ENCODE data around the gene DOCK2. TPM values are rescaled to one million over a fixed set of nuclear protein-coding genes. Genes with fewer than 3 reads are reported as not detected.
"Not testable (repeated sequence)": the region's sequence is repeated elsewhere in the genome, so short reads cannot be mapped to it uniquely, and the experiment has no call there.

The DOCK2 gene
- total RNA-seq, 1 donor from 2014 or later: 6.3 TPM

- intact Hi-C loops (cut with DNase I): no loop called here
- ATAC-seq (ENCODE audit: poor library complexity) (no peak), DNase-seq (no peak)
Measured at GRCh38 chr5:169828385-169828784, 191.3 kb downstream of the DOCK2 start.

DNA sequence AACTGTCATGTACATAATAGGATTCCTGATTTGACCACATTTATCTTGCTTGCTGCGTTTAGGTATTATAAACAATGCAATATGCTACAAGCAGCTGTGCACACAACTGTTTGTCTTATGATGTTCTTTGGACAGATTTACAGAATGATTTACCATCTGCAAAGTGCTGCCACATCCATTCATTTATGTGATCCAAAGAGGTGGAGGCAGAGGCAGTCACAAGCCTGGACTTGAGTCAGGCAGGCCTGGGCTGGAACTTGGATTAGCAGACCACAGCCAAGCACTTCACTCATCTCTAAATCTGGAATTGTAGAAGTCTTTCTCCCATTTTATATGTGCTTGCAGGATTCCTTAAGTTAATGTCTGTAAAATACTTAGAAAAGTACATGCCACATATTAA is 194.3 kb downstream of the DOCK2 start:
- ATAC-seq (ENCODE audit: poor library complexity) (no peak), DNase-seq (no peak)
- intact Hi-C loops (cut with DNase I): no loop called here

DNA sequence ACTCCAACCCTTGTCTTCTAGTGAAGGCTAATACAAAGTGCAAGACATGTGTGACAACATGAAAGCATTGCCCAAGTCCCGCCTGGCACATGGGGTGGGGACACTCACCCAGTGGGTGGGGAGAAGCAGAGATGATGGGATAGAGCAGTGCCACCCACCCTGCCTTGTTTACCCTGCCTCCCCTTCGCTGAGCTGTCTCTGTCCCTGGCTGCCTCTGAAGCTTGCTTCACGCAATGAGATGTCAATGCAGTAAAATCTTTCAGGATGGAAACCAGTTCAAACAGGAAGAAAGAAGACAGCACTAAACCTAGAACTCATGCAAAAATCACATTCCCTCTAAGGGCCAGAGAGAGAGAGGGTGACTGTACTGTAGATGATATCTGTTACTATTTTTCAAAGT is 195.2 kb downstream of the DOCK2 start:
- no peak for ATAC-seq (ENCODE audit: poor library complexity)

GRCh38 chr5:169832845-169833244 is 195.8 kb downstream of the DOCK2 start:
- intact Hi-C loops (cut with DNase I): no loop called here
- ATAC-seq (ENCODE audit: poor library complexity) (no peak), DNase-seq (no peak)

More for the DNA sequence above, 195.2 kb downstream of the DOCK2 start:
- no peak for DNase-seq
- intact Hi-C loops (cut with DNase I): no loop called here

- DNase-seq; intact Hi-C loops (cut with DNase I); ATAC-seq (ENCODE audit: poor library complexity): not testable (repeated sequence)
Measured at GRCh38 chr5:169833681-169834292, 196.7 kb downstream of the DOCK2 start.

DNA sequence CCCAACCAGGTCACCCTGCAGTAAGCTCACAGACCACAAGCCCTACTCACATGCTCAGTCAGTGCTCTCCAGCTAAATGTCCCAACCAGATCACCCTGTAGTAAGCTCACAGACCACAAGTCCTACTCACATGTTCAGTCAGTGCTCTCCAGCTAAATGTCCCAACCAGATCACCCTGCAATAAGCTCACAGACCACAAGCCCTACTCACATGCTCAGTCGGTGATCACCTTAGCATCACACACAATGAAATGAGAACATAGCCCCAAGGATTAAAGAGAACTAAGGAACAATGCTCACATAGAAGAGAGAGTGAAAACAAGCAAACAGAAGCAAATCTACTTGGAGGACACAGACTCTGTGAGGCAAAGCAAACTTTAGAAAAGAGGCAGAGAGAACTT is 197.5 kb downstream of the DOCK2 start:
- intact Hi-C loops (cut with DNase I); ATAC-seq (ENCODE audit: poor library complexity); DNase-seq: not testable (repeated sequence)

- intact Hi-C loops (cut with DNase I): no loop called here
- no peak for ATAC-seq (ENCODE audit: poor library complexity)
Measured at GRCh38 chr5:169836835-169837536, 199.9 kb downstream of the DOCK2 start.

GRCh38 chr5:169837686-169838085 is 200.6 kb downstream of the DOCK2 start:
- ATAC-seq (ENCODE audit: poor library complexity) (no peak), DNase-seq (no peak)
- intact Hi-C loops (cut with DNase I): no loop called here

More at GRCh38 chr5:169836835-169837536, 199.9 kb downstream of the DOCK2 start:
- no peak for DNase-seq

- ATAC-seq (ENCODE audit: poor library complexity): no peak
- DNase-seq: no peak
- intact Hi-C loops (cut with DNase I): no loop called here
Measured at GRCh38 chr5:169838688-169839087, 201.6 kb downstream of the DOCK2 start.

- ATAC-seq (ENCODE audit: poor library complexity): no peak
- no peak for DNase-seq
- intact Hi-C loops (cut with DNase I): no loop called here
Measured at GRCh38 chr5:169840405-169840804, 203.3 kb downstream of the DOCK2 start.

GRCh38 chr5:169842699-169843098 is 205.6 kb downstream of the DOCK2 start:
- DNase-seq (no peak), ATAC-seq (ENCODE audit: poor library complexity) (no peak)
- intact Hi-C loops (cut with DNase I): no loop called here

GRCh38 chr5:169847519-169847918 is 210.4 kb downstream of the DOCK2 start:
- intact Hi-C loops (cut with DNase I): no loop called here
- DNase-seq (no peak), ATAC-seq (ENCODE audit: poor library complexity) (peak; percentile 52)

GRCh38 chr5:169848271-169848670 is 211.2 kb downstream of the DOCK2 start:
- no peak for DNase-seq
- intact Hi-C loops (cut with DNase I): no loop called here
- ATAC-seq (ENCODE audit: poor library complexity): peak; percentile 18

- no peak for DNase-seq
- intact Hi-C loops (cut with DNase I): no loop called here
Measured at GRCh38 chr5:169848792-169849191, 211.7 kb downstream of the DOCK2 start.

DNA sequence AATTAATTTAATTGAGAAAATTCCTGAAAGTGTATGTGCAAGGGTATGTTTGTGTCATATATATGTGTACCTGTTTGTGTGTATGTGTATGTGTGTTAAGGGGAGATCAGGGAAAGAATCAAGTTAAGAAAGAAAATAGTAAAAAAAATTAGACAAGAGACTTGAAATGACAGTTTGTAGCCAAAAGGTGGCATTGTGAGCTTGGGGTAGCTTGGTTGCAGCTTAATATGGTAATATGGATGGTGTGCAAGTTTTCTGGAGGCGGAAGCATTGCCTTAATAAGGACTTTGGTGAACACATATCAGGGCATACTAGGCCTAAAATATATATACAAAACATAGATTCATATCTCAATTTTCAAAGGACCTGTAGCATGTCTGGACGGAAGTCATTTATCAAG is 213.3 kb downstream of the DOCK2 start:
- intact Hi-C loops (cut with DNase I): no loop called here
- DNase-seq (no peak), ATAC-seq (ENCODE audit: poor library complexity) (no peak)

More at GRCh38 chr5:169848792-169849191, 211.7 kb downstream of the DOCK2 start:
- peak; percentile 60 for ATAC-seq (ENCODE audit: poor library complexity)

GRCh38 chr5:169851321-169851850 is 214.3 kb downstream of the DOCK2 start:
- DNase-seq (no peak), ATAC-seq (ENCODE audit: poor library complexity) (no peak)
- intact Hi-C loops (cut with DNase I): no loop called here

DNA sequence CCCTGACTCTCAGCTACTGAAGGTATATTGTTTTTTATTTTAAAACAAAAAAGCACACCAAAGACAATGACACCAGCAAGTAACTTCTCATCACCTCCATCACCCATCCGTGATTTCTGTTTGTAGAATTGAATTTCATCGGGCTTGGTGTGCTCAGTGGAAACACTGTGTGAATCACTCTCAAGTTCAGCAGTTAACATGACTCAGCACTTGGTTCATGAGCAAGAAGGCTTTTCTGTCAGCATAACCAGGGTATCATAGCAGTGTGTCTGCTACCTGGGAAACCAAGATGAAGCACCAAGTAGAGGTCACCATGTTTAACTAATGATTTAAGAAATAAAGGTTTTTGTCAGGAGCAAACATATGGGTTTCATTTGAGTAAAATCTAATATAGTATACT is 219.5 kb downstream of the DOCK2 start:
- intact Hi-C loops (cut with DNase I): no loop called here
- no peak for DNase-seq
- ATAC-seq (ENCODE audit: poor library complexity): no peak

GRCh38 chr5:169860585-169860984 is 223.5 kb downstream of the DOCK2 start:
- DNase-seq: no peak
- intact Hi-C loops (cut with DNase I): no loop called here
- ATAC-seq (ENCODE audit: poor library complexity): no peak

DNA sequence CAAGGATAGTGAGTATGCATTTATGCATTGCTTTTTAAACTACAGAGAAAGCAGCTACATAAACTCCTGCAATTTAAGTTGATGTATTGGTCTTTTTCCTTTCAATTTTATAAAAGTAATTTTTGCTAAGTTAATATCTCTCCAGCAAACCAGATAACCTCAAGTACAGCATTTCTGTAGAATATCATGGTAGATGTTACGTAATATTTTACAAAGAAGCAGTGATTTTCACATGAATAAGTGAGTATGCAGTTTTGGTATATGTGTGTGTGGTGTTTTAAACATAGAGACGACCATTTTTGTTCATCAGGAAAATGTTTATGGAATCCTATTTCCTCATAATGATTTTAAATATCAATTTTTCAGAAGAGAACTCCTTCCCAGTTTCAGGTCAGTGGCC is 224.4 kb downstream of the DOCK2 start:
- intact Hi-C loops (cut with DNase I): no loop called here
- ATAC-seq (ENCODE audit: poor library complexity) (no peak), DNase-seq (no peak)

- intact Hi-C loops (cut with DNase I): no loop called here
- DNase-seq: no peak
- no peak for ATAC-seq (ENCODE audit: poor library complexity)
Measured at GRCh38 chr5:169861934-169862333, 224.9 kb downstream of the DOCK2 start.

All from Right ventricle myocardium superior (tissue), 1 donor.